Neural progenitor cell (in vitro differentiated cells): ENCODE results near the gene VRK3. TPM values are rescaled to one million over a fixed set of nuclear protein-coding genes. Genes with fewer than 3 reads are reported as not detected.

Experiments
- DNase-seq: peaks from one replicate; pipeline ENCODE4 v3.0.0-alpha.2; 2016; ENCODE audit warnings: low spot score
- H2AFZ ChIP-seq: fragments of 200-600 bp; sonication (generic); replicated peaks from 2 replicates; pipeline ENCODE4 v1.6.1; 2016; ENCODE audit warnings: antibody characterized with exemption
- H3F3A ChIP-seq: fragments of 200-600 bp; sonication (generic); 2 replicates; pipeline ENCODE4 v1.6.1; 2016; ENCODE audit warnings: antibody characterized with exemption, low read depth
- H3K27ac ChIP-seq: fragments of 200-600 bp; sonication (generic); 2 replicates; pipeline ENCODE4 v1.5.1; 2016; ENCODE audit warnings: mild to moderate bottlenecking
- H3K27me3 ChIP-seq: fragments of 200-600 bp; sonication (generic); 2 replicates; pipeline ENCODE4 v1.6.1; 2016; ENCODE audit warnings: mild to moderate bottlenecking, moderate library complexity
- H3K36me3 ChIP-seq: fragments of 200-600 bp; sonication (generic); 2 replicates; pipeline ENCODE4 v1.5.1; 2016
- H3K4me1 ChIP-seq: fragments of 200-600 bp; sonication (generic); 2 replicates; pipeline ENCODE4 v1.6.1; 2016; ENCODE audit warnings: mixed run types
- H3K4me2 ChIP-seq: fragments of 200-600 bp; sonication (generic); 2 replicates; pipeline ENCODE4 v1.6.1; 2016
- H3K4me3 ChIP-seq: fragments of 200-600 bp; sonication (generic); 2 replicates; pipeline ENCODE4 v1.5.1; 2016
- H3K79me2 ChIP-seq: fragments of 200-600 bp; sonication (generic); 2 replicates; pipeline ENCODE4 v1.6.1; 2016; ENCODE audit warnings: low read depth
- H3K9ac ChIP-seq: fragments of 200-600 bp; sonication (generic); 2 replicates; pipeline ENCODE4 v1.6.1; 2016
- H3K9me3 ChIP-seq: fragments of 200-600 bp; sonication (generic); 2 replicates; pipeline ENCODE4 v1.5.1; 2016; ENCODE audit warnings: low read depth
- H4K20me1 ChIP-seq: fragments of 200-600 bp; sonication (generic); 2 replicates; pipeline ENCODE4 v1.6.1; 2016; ENCODE audit warnings: low read depth
- H3K27ac Mint-ChIP-seq: 3 replicates; pipeline ENCODE4 v1.8.0; 2021; ENCODE audit warnings: mixed read lengths
- H3K27me3 Mint-ChIP-seq: 2 replicates; pipeline ENCODE4 v1.8.0; 2022; ENCODE audit warnings: low read depth, mild to moderate bottlenecking, inconsistent platforms, moderate library complexity, mixed read lengths; ENCODE audit not compliant: insufficient read depth
- H3K36me3 Mint-ChIP-seq: 3 replicates; pipeline ENCODE4 v1.8.0; 2021; ENCODE audit warnings: mixed read lengths
- H3K4me1 Mint-ChIP-seq: 3 replicates; pipeline ENCODE4 v1.8.0; 2021; ENCODE audit warnings: mixed read lengths
- H3K4me3 Mint-ChIP-seq: 3 replicates; pipeline ENCODE4 v1.8.0; 2021; ENCODE audit warnings: mild to moderate bottlenecking, moderate library complexity, mixed read lengths
- H3K9me3 Mint-ChIP-seq: 3 replicates; pipeline ENCODE4 v1.8.0; 2020; ENCODE audit warnings: mixed read lengths
- CTCF ChIP-seq: fragments of 200-600 bp; sonication (generic); IDR thresholded peaks from 2 replicates; pipeline ENCODE4 v1.5.1; 2017; ENCODE audit warnings: antibody characterized with exemption, mild to moderate bottlenecking
- EZH2 ChIP-seq: fragments of 200-600 bp; sonication (generic); IDR thresholded peaks from 2 replicates; pipeline ENCODE4 v1.6.1; 2017; ENCODE audit warnings: antibody characterized with exemption, mild to moderate bottlenecking, moderate library complexity
- EZH2phosphoT487 ChIP-seq: fragments of 200-600 bp; sonication (generic); IDR thresholded peaks from 2 replicates; pipeline ENCODE4 v1.6.1; 2017; ENCODE audit warnings: antibody characterized with exemption
- total RNA-seq: library from RNA; depleted of rRNA; stranded (reverse); fragments of >200 nt; gene quantifications from 2 replicates; pipeline ENCODE4 v1.2.3, GENCODE V29; 2015; ENCODE audit warnings: low replicate concordance

Gene VRK3
- total RNA-seq, 1 donor from 2014 or later: 21.6 TPM

- H3K27me3 Mint-ChIP-seq: peaks cover 4% of the 10 kb centered on the region
- H3K4me1 Mint-ChIP-seq: no peaks in the 10 kb centered on the region
- no peaks in the 10 kb centered on the region for H3K9me3 ChIP-seq
- no peak overlapping the region for H3K27ac Mint-ChIP-seq
- no peaks in the 10 kb centered on the region for H4K20me1 ChIP-seq
- H2AFZ ChIP-seq: no peak overlapping the region
- H3K4me2 ChIP-seq: no peak overlapping the region
- H3K9me3 Mint-ChIP-seq: peaks cover 9% of the 10 kb centered on the region
- no peaks in the 10 kb centered on the region for H3K36me3 Mint-ChIP-seq
- H3K4me3 Mint-ChIP-seq: no peak overlapping the region
- no peak overlapping the region for H3K4me3 ChIP-seq
- TF ChIP-seq CTCF: no peak
- no peak for TF ChIP-seq EZH2
- no peak for TF ChIP-seq EZH2phosphoT487
- DNase-seq: no peak
- H3K27me3 ChIP-seq: no peaks in the 10 kb centered on the region
- no peaks in the 10 kb centered on the region for H3K79me2 ChIP-seq
- no peaks in the 10 kb centered on the region for H3K4me1 ChIP-seq
- no peaks in the 10 kb centered on the region for H3K36me3 ChIP-seq
- no peaks in the 10 kb centered on the region for H3F3A ChIP-seq
- no peak overlapping the region for H3K9ac ChIP-seq
- H3K27ac ChIP-seq: no peak overlapping the region
Measured at GRCh38 chr19:50065938-50066337, 40.8 kb upstream of the VRK3 start.

DNA sequence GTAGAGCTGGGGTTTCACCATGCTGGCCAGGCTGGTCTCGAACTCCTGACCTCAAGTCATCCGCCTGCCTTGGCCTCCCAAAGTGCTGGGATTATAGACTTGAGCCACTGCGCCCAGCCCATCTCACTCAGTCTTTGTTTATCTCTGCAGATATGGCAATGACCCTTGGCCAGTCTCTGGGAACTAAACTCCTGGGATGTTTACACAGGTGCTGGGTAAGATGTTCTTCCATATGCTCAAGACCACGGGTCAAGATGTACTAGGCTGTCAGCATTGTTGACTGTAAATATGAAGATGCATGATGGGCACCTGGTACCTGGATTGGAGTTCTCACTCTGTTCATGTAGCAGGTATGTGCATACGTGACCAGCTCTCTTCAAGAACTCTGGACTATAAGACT is 36.5 kb upstream of the VRK3 start:
- no peaks in the 10 kb centered on the region for H3K4me1 Mint-ChIP-seq

DNA sequence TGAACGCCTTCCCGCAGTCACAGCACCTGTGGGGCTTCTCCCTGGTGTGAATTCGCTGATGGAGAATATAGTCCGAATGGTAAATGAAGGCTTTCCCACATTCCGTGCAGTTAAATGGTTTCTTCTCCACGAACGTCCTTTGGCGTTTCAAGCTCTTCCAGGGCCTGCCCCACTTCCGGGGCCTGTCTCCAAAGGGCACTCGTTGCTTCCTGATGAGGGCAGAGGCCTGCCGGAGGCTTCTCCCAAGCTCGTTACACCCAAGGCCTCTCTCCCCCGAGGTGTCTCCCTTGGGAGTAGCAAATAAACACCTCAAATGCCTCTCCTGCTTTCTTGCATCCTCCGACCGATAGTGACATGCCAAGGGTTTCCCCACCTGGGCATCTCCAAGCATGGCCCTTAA is 34.9 kb upstream of the VRK3 start:
- no peaks in the 10 kb centered on the region for H3K4me1 ChIP-seq
- no peak overlapping the region for H3K4me2 ChIP-seq
- TF ChIP-seq CTCF (no peak), EZH2 (no peak), EZH2phosphoT487 (no peak)
- no peak overlapping the region for H3K27ac ChIP-seq
- no peaks in the 10 kb centered on the region for H3K36me3 Mint-ChIP-seq
- H3K4me3 ChIP-seq: no peak overlapping the region
- peaks cover 12% of the 10 kb centered on the region for H3K27me3 Mint-ChIP-seq
- peak overlapping the region; percentile 15 for H3K4me3 Mint-ChIP-seq
- H3K9me3 ChIP-seq: no peaks in the 10 kb centered on the region
- no peak overlapping the region for H3K27ac Mint-ChIP-seq
- H3F3A ChIP-seq: no peaks in the 10 kb centered on the region
- H2AFZ ChIP-seq: no peak overlapping the region
- peaks cover 39% of the 10 kb centered on the region for H3K9me3 Mint-ChIP-seq
- H3K36me3 ChIP-seq: no peaks in the 10 kb centered on the region
- DNase-seq: no peak
- no peaks in the 10 kb centered on the region for H3K27me3 ChIP-seq
- H4K20me1 ChIP-seq: no peaks in the 10 kb centered on the region
- H3K4me1 Mint-ChIP-seq: no peaks in the 10 kb centered on the region
- no peaks in the 10 kb centered on the region for H3K79me2 ChIP-seq
- H3K9ac ChIP-seq: no peak overlapping the region

More for the DNA sequence above, 36.5 kb upstream of the VRK3 start:
- no peak overlapping the region for H3K4me2 ChIP-seq
- H3K9me3 ChIP-seq: no peaks in the 10 kb centered on the region
- H3F3A ChIP-seq: no peaks in the 10 kb centered on the region
- peaks cover 12% of the 10 kb centered on the region for H3K27me3 Mint-ChIP-seq
- no peak overlapping the region for H3K27ac ChIP-seq
- H3K4me3 Mint-ChIP-seq: no peak overlapping the region
- H3K27ac Mint-ChIP-seq: no peak overlapping the region
- no peaks in the 10 kb centered on the region for H3K36me3 Mint-ChIP-seq
- no peaks in the 10 kb centered on the region for H3K36me3 ChIP-seq
- H3K9me3 Mint-ChIP-seq: peaks cover 36% of the 10 kb centered on the region
- no peaks in the 10 kb centered on the region for H3K27me3 ChIP-seq
- H3K4me1 ChIP-seq: no peaks in the 10 kb centered on the region
- no peak for DNase-seq
- no peak overlapping the region for H3K9ac ChIP-seq
- no peak overlapping the region for H3K4me3 ChIP-seq
- H4K20me1 ChIP-seq: no peaks in the 10 kb centered on the region
- H2AFZ ChIP-seq: no peak overlapping the region
- TF ChIP-seq EZH2phosphoT487: no peak
- no peak for TF ChIP-seq CTCF
- TF ChIP-seq EZH2: no peak
- no peaks in the 10 kb centered on the region for H3K79me2 ChIP-seq

DNA sequence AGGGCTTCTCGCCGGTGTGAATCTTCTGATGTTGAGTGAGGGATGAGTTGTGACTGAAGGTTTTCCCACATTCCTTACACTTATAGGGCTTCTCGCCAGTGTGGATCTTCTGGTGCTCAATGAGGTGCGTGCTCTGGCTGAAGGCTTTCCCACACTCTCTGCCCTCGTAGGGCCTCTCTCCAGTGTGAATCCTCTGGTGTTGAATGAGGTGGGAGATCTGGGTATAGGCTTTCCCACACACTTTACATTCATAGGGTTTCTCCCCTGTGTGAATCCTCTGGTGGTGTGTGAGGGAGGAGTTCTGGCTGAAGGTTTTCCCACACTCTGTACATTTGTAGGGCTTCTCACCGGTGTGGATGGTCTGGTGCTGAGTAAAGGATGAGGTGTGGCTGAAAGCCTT is 33.9 kb upstream of the VRK3 start:
- H3K36me3 Mint-ChIP-seq: no peaks in the 10 kb centered on the region
- peaks cover 39% of the 10 kb centered on the region for H3K9me3 Mint-ChIP-seq
- Histone ChIP-seq H3K79me2 (no peaks in the 10 kb centered on the region), H3K27ac (no peak overlapping the region), H3K4me2 (no peak overlapping the region), H3K4me1 (no peaks in the 10 kb centered on the region), H3K9ac (no peak overlapping the region), H3F3A (no peaks in the 10 kb centered on the region), H4K20me1 (no peaks in the 10 kb centered on the region), H3K9me3 (no peaks in the 10 kb centered on the region), H3K36me3 (no peaks in the 10 kb centered on the region), H3K27me3 (no peaks in the 10 kb centered on the region), H2AFZ (no peak overlapping the region), H3K4me3 (no peak overlapping the region)
- H3K4me3 Mint-ChIP-seq: peak overlapping the region; percentile 24
- H3K4me1 Mint-ChIP-seq: no peaks in the 10 kb centered on the region
- H3K27me3 Mint-ChIP-seq: peaks cover 15% of the 10 kb centered on the region
- TF ChIP-seq EZH2: no peak
- no peak overlapping the region for H3K27ac Mint-ChIP-seq
- DNase-seq: no peak
